Eye (tissue), 1 donor: Measurements from ENCODE around the gene SHISAL1.
"Not testable (repeated sequence)": the region's sequence is repeated elsewhere in the genome, so short reads cannot be mapped to it uniquely, and the experiment has no call there.

ENCODE experiments used
- DNase-seq: peaks from one replicate; pipeline ENCODE4 v3.0.0-alpha.2; 2015

Gene SHISAL1

DNA sequence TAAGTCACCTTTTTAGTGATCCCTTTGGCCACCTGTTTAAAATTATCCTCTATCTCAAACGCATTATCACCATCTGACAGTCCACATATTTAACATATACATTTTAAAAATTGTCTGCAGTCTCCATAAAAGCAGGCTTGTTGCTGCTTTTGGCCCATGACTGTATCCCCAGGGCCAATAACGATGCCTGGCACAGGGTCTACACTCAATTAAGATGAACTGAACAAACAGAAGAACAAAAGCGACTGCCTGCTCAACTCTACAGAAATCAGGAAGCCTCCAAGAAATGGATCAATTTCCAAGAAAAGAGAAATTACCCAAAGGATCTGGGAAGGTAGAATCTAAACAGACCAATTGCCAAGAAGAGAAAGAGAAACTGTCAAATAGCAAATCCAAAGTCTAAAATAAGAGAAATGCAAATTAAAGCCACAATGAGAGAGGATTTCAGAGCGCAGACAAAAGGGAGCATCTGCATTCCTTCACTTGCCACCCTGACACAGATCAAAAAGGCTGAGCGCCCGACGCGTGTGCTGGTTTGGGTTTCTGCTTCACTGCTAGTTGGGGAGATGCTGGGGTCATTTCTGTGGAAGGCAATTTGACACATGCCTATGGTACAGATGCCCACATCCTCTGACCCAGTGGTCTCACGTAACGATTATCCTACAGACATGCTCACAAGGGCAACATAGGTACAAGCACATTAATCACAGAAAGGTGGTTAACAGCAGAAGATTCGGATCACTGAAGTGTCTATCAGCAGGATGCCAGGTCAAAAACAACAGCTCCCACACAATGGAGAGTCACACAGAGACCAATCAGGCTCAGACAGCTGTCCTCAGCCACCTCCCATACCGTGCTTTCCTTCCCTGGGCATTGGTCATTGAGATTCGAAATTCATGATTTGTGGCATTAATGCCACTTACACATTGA lies 55.9 kb downstream of the SHISAL1 start:
- DNase-seq, result peak; percentile 23

DNA sequence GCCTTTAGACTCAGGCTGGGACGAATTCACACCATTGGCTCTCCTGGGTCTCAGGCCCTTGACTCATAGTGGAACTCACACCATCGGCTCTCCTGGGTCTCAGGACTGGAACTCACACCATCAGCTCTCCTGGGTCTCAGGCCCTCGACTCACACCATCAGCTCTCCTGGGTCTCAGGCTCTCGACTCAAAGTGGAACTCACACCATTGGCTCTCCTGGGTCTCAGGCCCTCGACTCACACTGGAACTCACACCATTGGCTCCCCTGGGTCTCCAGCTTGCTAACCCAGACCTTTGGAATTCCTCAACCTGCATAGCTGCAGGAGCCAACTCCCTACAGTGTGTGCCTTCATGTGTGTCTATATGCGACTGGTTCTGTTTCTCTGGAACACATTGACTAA lies 56.7 kb downstream of the SHISAL1 start:
- DNase-seq, result no peak

DNA sequence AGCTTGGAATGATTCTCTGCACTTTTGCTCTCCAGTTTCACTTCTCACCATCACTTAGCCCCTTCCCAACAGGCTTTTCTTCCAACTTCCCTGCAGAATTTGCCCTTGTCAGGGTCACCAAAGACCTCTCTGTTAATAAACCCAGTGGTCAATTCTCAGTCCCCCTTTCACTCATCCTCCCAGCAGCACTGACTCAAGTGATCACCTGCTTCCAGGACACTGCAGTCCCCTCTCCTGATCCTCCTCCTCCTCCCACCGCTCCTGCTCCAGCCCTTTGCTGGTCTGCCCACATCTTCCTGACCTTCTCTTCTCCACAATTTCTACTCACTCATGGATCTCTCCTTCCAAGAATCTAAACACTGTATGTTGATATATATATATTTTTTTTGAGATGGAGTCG lies 57.9 kb downstream of the SHISAL1 start:
- no peak for DNase-seq

DNA sequence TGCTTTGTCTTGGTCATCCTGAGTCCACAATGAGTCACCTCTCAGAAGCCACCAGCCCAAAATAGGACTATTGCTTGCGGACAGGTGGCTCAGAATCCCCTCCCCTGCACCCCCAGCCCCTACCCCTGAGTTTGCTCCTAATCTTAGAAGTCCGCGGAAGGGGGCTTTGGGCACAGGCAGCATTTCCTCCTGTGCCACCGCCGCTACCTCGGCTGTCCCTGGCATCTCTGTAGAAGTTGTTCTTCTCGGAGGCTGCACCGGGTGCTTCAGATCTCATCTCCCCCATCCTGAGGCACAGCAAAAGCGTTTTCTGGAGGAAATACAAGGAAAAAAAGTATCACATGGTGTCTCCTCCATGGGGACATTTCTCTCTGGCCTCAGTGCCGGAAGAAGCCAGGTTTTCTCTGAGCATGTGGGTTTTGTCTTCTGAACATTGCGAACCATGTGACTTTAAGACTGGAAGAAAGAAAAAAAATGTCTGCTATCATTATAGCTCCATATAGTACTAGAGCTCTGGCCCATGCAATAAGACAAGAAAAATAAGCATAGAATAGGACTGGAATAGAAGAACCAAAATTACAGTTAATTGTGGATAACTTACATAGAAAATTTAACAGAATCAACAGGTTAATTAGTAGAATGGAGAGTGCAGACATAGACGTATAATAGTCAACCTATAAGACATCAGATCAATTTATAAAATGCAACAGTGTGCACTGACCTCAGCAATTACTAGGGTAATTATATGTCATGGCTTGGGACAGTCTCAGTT lies 63.2 kb downstream of the SHISAL1 start:
- peak; percentile 8 for DNase-seq

DNA sequence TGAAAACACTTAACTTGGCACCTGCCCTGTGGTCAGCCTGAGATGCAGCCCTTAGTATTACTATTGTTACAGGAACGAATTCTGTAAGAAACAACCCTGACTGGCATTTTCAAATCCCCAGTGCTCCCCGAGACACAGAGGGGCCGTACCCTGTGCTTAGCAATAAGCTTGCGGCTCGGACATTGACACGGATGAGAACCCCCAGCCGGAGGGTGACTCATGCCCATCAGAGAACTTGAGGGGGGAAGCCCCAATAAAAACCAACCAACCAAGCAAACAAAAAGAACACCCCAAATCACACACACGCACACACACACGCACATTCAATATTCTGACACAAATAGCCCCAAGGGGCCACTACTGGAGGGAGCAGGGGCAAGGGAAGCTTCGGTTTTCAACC lies 63.8 kb downstream of the SHISAL1 start:
- no peak for DNase-seq

DNA sequence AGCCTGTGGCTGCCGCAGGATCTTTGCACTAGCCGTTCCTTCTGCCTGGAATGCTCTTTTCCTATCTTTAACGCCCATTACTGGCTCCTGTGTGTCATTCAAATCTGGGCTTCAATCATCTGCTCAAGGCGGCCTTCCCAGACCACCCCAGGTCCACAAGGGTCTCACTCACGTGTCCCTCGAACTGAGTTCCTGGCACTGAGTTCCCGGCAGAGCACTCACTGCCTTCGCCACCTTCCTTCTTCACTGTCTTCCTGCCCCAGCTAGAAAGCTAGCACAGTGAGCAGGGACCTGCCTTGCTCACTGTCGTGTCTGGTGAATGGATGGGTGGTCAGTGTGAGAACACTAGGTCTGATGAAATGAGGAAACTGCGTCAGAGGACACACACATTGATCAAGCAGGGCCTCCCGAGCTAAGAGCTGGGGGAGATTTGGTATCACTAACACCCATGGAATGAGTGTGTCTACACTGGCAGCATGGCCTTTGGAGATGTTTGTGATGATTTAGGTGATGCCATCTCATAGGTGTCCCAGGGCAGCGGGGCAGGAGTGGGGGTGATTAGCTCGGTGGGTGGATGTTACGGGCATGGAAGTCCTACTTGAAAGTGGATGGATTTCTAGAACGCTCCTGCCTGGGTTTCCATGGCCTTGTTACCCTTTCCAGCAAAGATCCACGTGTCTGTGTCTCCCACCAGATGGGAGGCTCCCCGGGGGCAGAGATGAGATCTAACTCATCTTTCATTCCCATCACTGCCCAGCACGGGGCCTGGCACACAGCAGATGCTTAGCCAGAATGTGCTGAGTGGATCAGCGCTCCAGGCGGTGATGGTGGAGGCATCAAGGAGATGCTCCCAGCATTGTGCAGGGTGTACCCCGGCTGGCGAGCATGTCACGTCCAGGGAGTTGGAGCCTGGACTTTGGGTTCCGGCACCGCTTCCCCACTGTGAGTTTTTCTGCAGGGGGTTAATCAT lies 64.5 kb downstream of the SHISAL1 start:
- no peak for DNase-seq

DNA sequence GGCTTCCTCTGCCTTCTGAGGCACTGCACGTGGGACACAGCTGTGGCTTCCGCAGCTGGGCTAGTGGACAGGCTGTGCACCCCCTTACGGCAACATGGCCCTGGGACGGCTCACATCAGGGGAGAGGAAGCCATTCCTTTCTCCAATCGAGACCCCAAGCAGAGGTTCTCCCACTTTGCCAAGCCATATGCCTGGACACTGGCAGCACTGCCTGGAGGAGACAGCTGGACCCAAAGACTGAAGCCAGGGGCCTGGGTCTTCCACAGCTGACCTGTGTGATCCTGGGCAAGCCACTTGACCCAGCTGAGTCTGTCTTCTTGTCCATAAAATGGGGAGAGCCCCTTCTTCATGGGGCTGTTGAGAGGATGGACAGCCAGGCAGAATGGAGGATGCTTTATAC lies 65.4 kb downstream of the SHISAL1 start:
- no peak for DNase-seq

DNA sequence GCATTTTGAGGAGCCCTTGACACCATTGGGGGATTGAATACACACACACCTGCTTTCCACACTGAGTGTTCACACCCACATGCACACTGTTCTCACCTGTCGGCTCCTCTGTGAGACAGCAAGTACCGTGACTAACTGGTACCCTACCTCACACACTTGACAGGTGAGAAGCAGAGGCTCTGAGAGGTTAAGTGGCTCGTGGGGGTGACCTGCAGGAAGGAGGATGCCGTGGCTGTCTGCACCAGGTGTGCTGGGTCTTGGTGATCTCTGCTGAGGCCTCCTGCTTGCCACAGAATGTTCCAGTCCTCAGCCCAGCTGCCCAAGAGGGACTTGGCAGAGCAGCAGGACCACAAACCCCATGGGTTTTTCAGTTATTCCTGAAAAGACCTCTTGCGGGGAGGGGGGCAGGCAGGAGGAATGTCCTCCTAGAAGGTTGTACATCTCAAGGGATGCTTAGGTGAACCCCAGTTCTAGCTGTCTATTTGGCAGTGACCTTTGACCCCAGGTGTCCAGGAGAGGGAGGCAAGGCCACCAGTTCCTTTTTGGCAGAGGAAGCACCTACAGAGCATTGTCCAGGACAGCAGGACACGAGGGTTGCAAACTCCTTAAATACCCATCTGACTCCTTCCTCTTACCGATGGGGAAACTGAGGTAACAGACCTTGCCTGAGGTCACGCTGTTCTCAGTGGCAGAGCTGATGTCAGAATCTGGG lies 66.0 kb downstream of the SHISAL1 start:
- no peak for DNase-seq

DNA sequence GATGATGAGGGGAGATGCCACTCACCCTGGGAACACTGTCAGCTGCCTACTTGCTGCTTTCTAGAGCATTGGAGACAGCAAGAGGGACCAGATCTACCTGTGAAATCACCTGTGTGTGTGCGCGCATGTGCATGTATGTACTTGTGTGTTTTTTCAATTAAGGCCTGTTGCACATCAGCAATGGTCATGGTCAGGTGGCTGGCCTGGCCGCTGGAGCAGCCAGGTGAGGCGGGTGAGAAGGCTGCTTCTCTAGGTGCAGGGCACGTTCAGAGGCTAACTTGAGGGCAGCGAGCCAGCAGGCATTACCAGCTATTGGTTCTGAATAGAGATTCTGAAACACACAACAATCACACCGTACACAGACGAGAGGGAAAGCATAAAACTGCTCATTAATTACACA lies 66.9 kb downstream of the SHISAL1 start:
- no peak for DNase-seq

DNA sequence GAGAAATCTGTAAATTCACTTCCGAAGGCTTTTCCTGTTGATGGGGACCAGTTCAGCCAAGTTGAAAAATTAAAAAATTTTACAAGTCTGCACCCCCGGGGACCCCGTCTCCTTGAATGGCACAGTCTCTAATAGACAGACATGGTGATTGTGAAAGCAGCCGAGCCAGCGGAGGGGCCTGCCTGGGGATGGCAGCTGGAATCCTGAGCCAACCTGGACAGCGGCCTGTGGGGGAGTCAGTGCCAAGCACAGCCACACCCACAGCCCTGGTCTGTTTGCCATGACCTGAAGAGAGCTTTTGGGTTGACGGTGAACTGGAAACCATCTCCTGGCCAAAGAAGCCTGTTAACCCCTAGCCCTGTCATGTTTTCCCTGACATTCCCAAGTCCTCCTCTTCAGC lies 67.3 kb downstream of the SHISAL1 start:
- DNase-seq, result no peak

DNA sequence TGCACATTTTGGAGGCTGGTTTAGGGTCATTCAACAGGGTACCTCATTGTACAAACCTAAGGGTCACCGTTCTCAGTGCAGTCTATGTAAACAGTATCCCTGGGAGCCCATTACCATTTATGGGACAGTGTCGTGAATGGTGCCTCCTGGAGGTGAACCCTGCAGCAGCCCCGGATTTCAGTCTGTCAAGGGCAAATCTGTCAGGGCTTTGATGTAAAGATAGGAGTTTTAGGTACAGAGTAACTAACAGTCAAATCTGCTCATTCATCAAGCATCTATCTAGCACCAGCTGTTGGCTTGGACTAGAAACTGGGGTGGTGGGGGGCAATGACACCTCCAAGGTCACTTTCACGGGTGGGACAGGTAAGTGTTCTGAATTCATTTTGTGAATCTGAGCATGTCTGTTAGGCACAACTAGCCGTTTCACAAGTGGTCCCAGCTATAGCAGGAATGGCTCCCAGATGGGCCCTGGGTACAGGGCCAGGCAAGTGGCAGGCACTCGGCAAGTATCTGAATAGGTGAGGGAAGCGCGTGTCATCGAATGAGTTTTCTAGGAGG lies 68.4 kb downstream of the SHISAL1 start:
- no peak for DNase-seq

DNA sequence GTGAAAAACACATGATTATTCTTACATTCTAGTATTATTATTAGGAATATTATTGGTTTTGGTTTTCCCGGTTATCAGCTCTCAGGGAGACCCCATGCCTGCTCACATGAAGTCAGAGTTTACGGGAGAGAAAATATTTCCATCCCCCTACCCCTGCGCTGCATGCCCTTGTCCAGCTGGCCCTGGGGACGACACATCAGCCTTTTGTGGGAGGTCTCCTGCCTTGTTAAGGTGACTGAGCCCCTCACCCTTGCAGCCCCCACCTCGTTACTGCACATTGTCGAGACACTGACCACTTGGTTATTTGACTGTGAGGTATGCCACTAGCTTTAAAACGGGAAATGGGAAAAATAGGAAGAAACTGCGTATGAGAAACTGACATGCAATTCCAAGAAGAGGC lies 69.0 kb downstream of the SHISAL1 start:
- DNase-seq, result no peak

DNA sequence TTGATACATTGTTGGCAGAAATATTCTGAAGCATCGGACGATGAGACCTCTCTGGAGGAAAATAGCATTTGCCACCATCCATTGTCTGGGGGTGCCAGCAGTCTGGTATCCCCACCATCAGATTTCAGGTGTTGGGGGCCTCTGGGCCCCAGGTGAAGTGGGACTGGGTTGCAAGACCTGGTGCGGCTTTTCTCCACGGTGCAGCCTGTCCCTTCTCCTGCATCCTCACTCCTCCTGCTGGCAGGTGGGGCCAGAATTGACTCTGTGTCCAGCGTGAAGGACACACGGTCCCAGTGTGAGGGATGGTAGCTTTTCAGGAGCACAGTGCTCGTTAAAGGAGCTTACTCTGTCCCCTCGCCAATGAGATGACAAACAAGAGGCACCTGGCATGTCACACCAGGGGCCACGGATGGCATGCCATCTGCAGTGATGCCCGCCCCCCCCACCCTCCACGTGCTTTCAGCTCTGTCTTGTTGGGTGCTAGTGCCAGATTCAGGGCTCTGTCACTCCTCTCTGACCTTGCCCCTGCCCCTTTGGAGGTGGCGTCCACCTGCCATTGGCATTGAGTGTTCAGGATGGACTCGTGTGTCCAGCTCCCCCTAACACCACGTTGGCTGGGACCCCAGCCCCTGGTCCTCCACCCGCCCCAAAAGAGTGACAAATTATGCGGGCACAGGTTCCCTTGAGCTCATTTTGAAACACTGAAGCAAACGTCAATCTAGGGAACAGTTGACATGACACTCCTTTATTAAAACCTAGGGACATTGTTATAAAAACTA lies 69.6 kb downstream of the SHISAL1 start:
- no peak for DNase-seq

DNA sequence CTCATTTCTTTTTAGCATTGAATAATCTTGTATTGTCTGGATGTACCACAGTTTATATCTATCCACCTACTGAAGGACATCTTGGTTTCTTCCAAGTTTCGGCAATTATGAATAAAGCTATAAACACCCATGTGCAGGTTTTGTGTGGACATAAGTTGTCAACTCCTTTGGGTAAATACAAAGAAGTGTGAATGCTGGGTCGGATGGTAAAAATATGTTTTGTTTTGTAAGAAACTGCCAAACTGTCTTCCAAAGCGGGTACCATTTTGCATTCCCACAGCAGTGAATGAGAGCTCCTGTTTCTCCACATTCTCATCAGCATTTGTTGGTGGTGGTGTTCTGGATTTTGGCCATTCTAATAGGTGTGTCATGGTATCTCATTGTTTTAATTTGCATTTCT lies 71.6 kb downstream of the SHISAL1 start:
- not testable (repeated sequence) for DNase-seq

DNA sequence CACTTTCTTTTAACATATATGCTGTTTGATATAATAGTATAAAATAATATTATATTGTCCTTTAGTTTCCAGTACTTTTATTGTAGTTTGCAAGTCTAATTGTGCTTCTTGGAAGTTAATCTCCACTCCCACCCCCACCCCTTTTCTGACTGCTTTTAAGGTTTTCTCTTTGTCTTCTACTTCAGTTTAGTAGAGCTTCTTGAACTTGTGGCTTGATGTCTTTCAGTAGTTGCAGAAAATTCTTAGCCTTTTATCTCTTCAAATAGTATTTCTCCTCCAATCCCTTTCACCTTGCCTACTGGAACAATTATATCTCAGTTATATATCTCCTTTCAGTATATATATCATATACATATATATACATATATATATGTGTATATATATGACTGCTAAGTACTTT lies 75.5 kb downstream of the SHISAL1 start:
- no peak for DNase-seq

DNA sequence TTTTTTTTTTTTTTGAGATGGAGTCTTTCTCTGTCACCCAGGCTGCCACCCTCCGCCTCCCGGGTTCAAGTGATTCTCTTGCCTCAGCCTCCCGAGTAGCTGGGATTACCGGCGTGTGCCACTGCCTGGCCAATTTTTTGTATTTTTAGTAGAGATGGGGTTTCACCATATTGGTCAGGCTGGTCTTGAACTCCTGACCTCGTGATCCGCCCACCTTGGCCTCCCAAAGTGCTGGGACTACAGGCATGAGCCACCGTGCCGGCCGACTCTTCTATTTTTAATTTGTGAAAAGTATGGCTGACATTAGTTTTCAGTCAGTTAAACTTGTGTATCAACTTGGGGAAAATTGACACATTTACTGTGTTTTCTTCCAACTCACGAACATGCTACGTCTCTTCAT lies 78.4 kb downstream of the SHISAL1 start:
- DNase-seq, result not testable (repeated sequence)

DNA sequence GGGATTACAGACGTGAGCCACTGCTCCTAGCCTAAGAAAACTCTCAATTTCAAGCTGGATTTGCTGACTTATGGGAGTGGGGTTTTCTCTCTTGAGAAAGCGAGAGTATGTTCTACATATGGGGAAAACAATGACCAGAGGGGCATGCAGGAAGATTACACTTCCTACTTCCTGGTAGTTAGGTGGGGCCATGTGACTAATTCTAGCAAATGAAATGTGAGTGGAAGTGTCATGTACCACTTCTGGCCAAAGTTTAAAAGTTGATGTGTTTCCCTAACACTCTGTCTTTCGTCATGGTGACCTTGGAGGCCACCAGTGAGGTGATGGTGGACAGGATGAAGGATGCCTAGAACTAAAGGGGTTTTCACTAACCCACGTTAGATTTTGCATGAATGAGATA lies 81.5 kb downstream of the SHISAL1 start:
- DNase-seq, result no peak

DNA sequence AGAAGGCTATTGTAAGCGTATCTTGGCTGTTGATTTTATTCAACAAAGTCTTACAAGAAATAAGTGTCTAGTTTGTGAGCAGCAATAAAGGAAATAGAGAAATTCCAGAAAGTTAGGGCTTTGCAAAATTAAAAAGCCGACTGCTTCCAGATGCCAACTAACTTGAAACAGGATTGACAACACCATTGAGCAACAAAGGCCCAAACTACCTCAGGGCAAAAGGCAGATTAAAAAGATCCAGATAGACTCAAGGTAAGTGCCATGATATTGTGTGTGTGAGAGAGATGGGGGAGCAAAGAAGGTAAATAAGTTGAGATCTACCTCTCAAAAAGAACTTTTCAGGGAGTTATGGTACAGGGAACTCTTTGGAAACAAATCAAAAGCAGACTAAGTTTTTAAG lies 82.9 kb downstream of the SHISAL1 start:
- no peak for DNase-seq

DNA sequence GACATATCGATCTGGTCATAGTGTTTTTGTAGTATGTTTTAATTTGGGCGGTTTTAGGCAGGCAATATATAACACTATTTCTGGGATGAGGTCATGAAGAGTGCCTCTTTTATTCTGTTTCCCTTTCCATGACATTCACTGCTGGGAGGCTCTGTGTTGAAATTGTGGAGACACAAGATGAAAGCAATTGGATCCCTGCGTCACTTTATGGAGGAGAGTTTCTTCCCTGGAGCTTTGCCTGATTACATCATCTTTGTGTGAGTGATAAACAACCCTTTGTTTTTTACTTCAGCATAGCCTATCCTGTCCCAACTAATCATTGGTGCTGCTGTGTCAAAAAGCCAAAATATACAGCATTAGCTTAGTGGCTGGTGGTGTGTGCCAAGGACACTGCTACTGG lies 83.4 kb downstream of the SHISAL1 start:
- no peak for DNase-seq

DNA sequence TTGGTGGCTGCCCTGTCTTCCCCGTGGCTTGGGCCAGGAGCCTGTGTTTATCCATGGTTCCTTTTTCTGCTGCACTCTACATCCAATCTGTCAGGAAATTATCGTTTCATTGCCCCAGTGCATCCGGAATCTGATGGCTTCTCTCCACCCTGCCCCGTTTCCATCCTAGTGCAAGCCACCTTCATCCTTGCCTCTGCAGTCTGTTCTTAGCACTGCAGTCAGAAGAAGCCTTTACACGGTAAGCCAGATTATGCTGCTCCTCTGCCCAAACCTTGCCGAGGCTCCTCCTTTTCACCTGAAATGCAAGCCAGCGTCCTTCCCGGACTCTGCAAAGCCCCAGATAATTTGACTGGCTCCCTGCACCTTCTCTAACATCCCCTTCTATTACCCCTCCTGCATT lies 86.9 kb downstream of the SHISAL1 start:
- no peak for DNase-seq

DNA sequence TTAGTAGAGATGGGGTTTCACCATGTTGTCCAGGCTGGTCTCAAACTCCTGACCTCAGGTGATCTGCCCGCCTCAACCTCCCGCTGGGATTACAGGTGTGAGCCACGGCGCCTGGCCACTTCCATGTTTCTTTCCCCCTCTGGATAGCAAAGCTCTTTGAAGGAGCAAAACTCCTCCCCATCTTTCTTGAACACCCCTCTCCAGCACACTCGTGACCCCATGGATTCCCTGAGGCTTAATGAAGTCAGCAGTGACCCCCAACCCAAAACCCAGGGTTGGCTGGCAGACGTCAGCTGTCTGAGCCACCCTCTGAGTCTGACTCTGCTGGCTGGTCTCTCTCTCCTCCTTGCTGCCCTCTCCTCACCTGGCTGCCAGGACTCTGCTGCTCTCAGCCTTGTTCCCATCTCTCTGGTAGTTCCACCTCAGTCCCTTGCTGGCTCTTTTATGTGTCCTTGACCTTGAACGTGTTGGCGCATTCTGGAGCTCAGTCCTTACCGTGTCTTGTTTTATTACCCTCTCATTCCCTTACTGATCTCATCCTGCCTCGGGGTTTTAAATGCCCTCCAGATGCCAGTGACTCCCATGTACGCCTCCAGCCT lies 87.6 kb downstream of the SHISAL1 start:
- DNase-seq, result no peak
